Upper lobe of left lung (tissue), 6 donors: ENCODE data around the gene GLO1. TPM values are rescaled to one million over a fixed set of nuclear protein-coding genes. Genes with fewer than 3 reads are reported as not detected.

Source experiments
- ATAC-seq, 2 donors: fragments of 200-7000 bp; cut with Tn5 transposase; one replicate each; pipeline ENCODE4 v1.9.1; 2022; ENCODE audit warnings: mild to moderate bottlenecking in 2 of 2, moderate library complexity in 2 of 2; ENCODE audit not compliant: low FRiP score in 2 of 2
- DNase-seq, 2 donors: peaks; one replicate each; pipeline ENCODE4 v3.0.0-alpha.2; 2019 to 2020
- H3K27ac ChIP-seq, 4 donors: fragments of 200-600 bp; sonication (generic); one replicate each; pipeline ENCODE4 v1.5.1; 2016 to 2019
- H3K27me3 ChIP-seq, 4 donors: fragments of 200-600 bp; sonication (generic); one replicate each; pipeline ENCODE4 v1.5.1; 2017 to 2019
- H3K36me3 ChIP-seq, 4 donors: fragments of 200-600 bp; sonication (generic); one replicate each; pipeline ENCODE4 v1.5.1; 2016 to 2019
- H3K4me1 ChIP-seq, 4 donors: fragments of 200-600 bp; sonication (generic); one replicate each; pipeline ENCODE4 v1.5.1; 2018 to 2019
- H3K4me3 ChIP-seq, 4 donors: fragments of 200-600 bp; sonication (generic); one replicate each; pipeline ENCODE4 v1.5.1; 2017 to 2019; ENCODE audit warnings: mild to moderate bottlenecking in 2 of 4, moderate library complexity in 1 of 4
- H3K9me3 ChIP-seq, 4 donors: fragments of 200-600 bp; sonication (generic); one replicate each; pipeline ENCODE4 v1.5.1; 2018 to 2019
- EP300 ChIP-seq, 4 donors: sonication (generic); formaldehyde crosslinking; IDR thresholded peaks; one replicate each; pipeline ENCODE4 v1.5.1; 2017; ENCODE audit warnings: antibody characterized with exemption in 4 of 4, control low read depth in 2 of 4
- POLR2A ChIP-seq, 4 donors: fragments of 450-650 bp; IDR thresholded peaks; one replicate each; pipeline ENCODE4 v1.5.1; 2016 to 2017; ENCODE audit warnings: antibody characterized with exemption in 4 of 4, mild to moderate bottlenecking in 2 of 4
- POLR2AphosphoS5 ChIP-seq, 2 donors: sonication (generic); formaldehyde crosslinking; IDR thresholded peaks; one replicate each; pipeline ENCODE4 v1.5.1; 2017; ENCODE audit warnings: antibody characterized with exemption in 2 of 2
- WGBS, 2 donors: methylation state at CpG; one replicate each; pipeline ENCODE4 v1.1.5; 2017 to 2018; 5-methylcytosine and 5-hydroxymethylcytosine counted together
- total RNA-seq, 6 donors: library from RNA; depleted of rRNA in 4 of 6; stranded (reverse); fragments of >200 nt in 4 of 6; gene quantifications; one replicate each; pipeline versions ENCODE4 v1.1.0 to v1.2.1, GENCODE V29; 2016 to 2021
- TF ChIP-seq, protein P1 (sequence below), 6 experiments: fragments of 450-650 bp in 4 of 6; fragments of 200-600 bp in 2 of 6; sonication (generic) in 2 of 6; IDR thresholded peaks; one replicate each; pipeline ENCODE4 v1.5.1; 2016 to 2019; ENCODE audit warnings: antibody characterized with exemption in 6 of 6
- donor health status: DM: no; HTN: no; CAD: no; lungs with moderate emphysema.
- donor health status: DM: no; HTN: yes; CAD: no; lungs with severe emphysema.

The GLO1 gene
- total RNA-seq, 6 donors from 2014 or later: 25.1 to 111 (median 74.6) TPM

DNA sequence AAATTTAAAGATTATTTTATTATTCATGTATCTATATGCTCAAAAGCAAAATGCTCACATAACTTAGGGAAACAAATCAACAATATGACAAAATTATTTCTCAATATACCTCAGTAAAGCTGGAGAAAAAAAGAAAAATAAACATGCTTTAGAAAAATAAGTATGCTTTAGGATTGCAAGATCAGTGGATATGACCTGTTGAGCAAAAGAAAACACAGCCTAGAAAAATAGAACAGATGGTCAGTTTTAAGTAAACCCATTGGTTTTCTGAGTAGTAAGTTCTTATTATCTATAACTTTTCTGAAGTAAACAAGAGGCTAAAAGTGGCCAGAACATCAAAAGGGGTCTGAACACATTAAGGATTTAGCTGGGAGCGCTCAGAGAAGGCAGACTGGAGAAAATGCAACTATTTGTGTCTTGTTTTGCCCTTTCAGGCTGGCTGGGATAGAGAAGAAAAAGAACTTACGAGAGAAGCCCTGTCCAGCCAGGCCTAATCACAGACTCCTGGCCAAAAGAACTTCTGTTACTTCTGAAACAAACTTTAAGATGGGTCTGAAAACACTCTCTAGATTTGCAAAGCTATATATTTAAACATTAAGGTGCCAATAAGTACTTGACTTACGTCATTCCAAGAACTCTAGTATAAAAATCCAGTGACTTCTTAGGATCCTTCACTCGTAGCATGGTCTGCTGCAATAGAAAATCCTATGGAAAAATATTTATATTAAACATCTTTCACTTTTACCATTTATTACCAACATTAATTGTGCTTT is 16.5 kb downstream of the GLO1 start:
- H3K27ac ChIP-seq: no peak overlapping the region

DNA sequence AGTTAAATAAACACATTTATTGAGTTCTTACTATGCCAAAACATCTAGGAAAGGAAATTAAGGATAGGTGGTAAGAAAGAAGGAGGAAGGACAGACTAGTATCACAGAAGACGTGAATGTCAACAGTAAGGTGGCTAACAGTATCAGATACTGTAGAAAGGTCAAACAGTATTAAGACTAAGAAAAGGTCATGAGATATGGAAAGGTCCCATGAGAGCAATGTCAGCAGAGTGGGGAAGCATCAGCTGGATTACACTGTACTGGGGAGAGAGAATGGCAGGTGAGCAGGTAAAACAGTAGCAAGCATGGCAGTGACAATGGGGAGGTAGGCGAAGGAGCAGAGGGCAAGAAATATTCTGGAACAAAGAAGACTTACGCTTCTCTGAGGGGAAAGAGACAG is 18.0 kb downstream of the GLO1 start:
- TF ChIP-seq POLR2A (IDR thresholded peaks at IDR 0.05) (no peak), POLR2AphosphoS5 (IDR thresholded peaks at IDR 0.05) (no peak), EP300 (IDR thresholded peaks at IDR 0.05) (no peak)
- TF ChIP-seq, protein P1, sequence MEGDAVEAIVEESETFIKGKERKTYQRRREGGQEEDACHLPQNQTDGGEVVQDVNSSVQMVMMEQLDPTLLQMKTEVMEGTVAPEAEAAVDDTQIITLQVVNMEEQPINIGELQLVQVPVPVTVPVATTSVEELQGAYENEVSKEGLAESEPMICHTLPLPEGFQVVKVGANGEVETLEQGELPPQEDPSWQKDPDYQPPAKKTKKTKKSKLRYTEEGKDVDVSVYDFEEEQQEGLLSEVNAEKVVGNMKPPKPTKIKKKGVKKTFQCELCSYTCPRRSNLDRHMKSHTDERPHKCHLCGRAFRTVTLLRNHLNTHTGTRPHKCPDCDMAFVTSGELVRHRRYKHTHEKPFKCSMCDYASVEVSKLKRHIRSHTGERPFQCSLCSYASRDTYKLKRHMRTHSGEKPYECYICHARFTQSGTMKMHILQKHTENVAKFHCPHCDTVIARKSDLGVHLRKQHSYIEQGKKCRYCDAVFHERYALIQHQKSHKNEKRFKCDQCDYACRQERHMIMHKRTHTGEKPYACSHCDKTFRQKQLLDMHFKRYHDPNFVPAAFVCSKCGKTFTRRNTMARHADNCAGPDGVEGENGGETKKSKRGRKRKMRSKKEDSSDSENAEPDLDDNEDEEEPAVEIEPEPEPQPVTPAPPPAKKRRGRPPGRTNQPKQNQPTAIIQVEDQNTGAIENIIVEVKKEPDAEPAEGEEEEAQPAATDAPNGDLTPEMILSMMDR (IDR thresholded peaks at IDR 0.05): no peak
- H3K27ac ChIP-seq: no peak overlapping the region
- ATAC-seq (no peak), DNase-seq (no peak)
- WGBS, 2 donors: 92 to 95% methylated on average over 3 of the region's 3 CpGs
- H3K27me3 ChIP-seq: no peaks in the 10 kb centered on the region
- no peaks in the 10 kb centered on the region for H3K9me3 ChIP-seq
- peaks cover 0 to 38% (median 20%) of the 10 kb centered on the region in 4 donors for H3K36me3 ChIP-seq
- peaks cover 5 to 16% (median 10%) of the 10 kb centered on the region in 4 donors for H3K4me1 ChIP-seq
- H3K4me3 ChIP-seq: no peak overlapping the region

More for the DNA sequence above, 16.5 kb downstream of the GLO1 start:
- H3K9me3 ChIP-seq: no peaks in the 10 kb centered on the region
- DNase-seq (no peak), ATAC-seq (no peak)
- no peaks in the 10 kb centered on the region for H3K27me3 ChIP-seq
- 80 to 84% methylated on average over 4 of the region's 4 CpGs for WGBS, 2 donors
- TF ChIP-seq POLR2AphosphoS5 (IDR thresholded peaks at IDR 0.05): no peak
- TF ChIP-seq, protein P1 (IDR thresholded peaks at IDR 0.05): no peak
- peaks cover 0 to 26% (median 15%) of the 10 kb centered on the region in 4 donors for H3K36me3 ChIP-seq
- no peak overlapping the region for H3K4me3 ChIP-seq
- H3K4me1 ChIP-seq: peaks cover 5 to 16% (median 10%) of the 10 kb centered on the region in 4 donors

DNA sequence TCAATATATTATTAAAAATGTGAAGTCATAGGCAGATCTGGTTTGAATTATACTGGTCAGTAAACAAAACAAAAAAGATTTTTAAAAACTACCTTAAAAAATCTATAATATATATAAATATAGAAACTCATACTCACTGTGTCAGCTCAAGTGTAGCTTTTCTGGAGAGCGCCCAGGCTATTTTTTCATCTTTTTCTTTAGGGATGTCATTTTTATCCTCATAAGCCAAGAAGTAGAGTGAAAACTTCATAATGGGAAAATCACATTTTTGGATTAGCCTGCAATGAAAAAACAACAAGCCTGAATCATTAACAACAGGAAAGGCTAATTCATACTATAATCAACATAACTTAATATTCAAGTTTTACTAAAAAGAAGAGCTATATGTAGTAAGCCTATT is 18.7 kb downstream of the GLO1 start:
- H3K4me1 ChIP-seq: peaks cover 5 to 15% (median 10%) of the 10 kb centered on the region in 4 donors
- no peaks in the 10 kb centered on the region for H3K27me3 ChIP-seq
- H3K4me3 ChIP-seq: no peak overlapping the region
- no peak overlapping the region for H3K27ac ChIP-seq
- ATAC-seq (no peak), DNase-seq (no peak)
- peaks cover 0 to 38% (median 20%) of the 10 kb centered on the region in 4 donors for H3K36me3 ChIP-seq
- TF ChIP-seq POLR2A (IDR thresholded peaks at IDR 0.05) (no peak), POLR2AphosphoS5 (IDR thresholded peaks at IDR 0.05) (no peak), EP300 (IDR thresholded peaks at IDR 0.05) (no peak)
- TF ChIP-seq, protein P1 (IDR thresholded peaks at IDR 0.05): no peak
- H3K9me3 ChIP-seq: no peaks in the 10 kb centered on the region
- WGBS, 2 donors: 91 to 96% methylated on average over 1 of the region's 1 CpG

DNA sequence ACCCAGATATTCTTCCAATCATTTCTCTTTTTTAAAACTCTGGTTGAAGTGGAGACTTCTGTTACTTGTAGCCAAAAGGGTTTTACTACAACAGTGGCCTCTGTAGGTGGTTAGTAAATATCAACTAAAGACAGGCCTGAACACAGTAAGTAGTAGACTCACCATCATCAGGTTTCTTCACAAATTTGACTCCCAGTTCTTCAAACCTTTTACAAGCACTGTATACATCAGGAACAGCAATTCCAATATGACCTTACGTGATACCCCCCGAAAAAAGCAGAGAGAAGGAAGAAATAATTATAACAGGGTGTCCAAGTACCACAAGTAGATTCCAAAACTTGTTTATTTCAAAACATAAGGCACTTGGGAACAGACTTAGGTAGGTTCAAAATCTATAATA is 21.1 kb downstream of the GLO1 start:
- Histone ChIP-seq H3K9me3 (no peaks in the 10 kb centered on the region), H3K36me3 (peaks cover 0 to 58% (median 20%) of the 10 kb centered on the region in 4 donors), H3K27me3 (no peaks in the 10 kb centered on the region), H3K4me1 (peaks cover 3 to 17% (median 6%) of the 10 kb centered on the region in 4 donors), H3K4me3 (no peak overlapping the region), H3K27ac (no peak overlapping the region)
- WGBS, 2 donors: 96 to 100% methylated on average over 2 of the region's 2 CpGs
- TF ChIP-seq, protein P1 (IDR thresholded peaks at IDR 0.05): no peak
- TF ChIP-seq EP300 (IDR thresholded peaks at IDR 0.05) (no peak), POLR2AphosphoS5 (IDR thresholded peaks at IDR 0.05) (no peak), POLR2A (IDR thresholded peaks at IDR 0.05) (no peak)
- DNase-seq (no peak), ATAC-seq (no peak)

DNA sequence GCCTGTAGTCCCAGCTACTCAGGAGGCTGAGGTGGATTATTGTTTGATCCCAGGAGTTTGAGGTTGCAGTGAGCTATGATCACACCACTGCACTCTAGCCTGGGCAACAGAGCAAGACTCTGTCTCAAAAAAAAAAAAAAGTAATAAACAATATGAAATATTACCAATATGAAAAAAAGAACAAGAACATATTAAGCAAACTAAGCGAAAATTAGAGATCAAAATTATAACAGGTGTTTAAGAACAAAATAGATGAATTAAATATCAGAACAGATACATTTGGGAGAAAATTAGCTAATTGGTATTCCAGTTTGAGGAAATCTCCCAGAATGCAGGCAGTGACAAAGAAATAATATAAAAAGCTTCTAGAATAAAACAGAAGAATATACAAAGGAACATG is 23.3 kb downstream of the GLO1 start:
- 92 to 100% methylated on average over 1 of the region's 1 CpG for WGBS, 2 donors
- Histone ChIP-seq H3K4me1 (peaks cover 0 to 28% (median 9%) of the 10 kb centered on the region in 4 donors), H3K27me3 (no peaks in the 10 kb centered on the region), H3K27ac (no peak overlapping the region), H3K36me3 (peaks cover 0 to 77% (median 20%) of the 10 kb centered on the region in 4 donors), H3K9me3 (no peaks in the 10 kb centered on the region), H3K4me3 (no peak overlapping the region)
- DNase-seq (no peak), ATAC-seq (no peak)
- TF ChIP-seq EP300 (IDR thresholded peaks at IDR 0.05) (no peak), POLR2A (IDR thresholded peaks at IDR 0.05) (no peak), POLR2AphosphoS5 (IDR thresholded peaks at IDR 0.05) (no peak)
- TF ChIP-seq, protein P1 (IDR thresholded peaks at IDR 0.05): no peak
